ENCODE data around the gene CDC20B.
A peak's percentile ranks its signal among the peaks of the same experiment; 100 is the strongest.

CDC20B gene

DNA sequence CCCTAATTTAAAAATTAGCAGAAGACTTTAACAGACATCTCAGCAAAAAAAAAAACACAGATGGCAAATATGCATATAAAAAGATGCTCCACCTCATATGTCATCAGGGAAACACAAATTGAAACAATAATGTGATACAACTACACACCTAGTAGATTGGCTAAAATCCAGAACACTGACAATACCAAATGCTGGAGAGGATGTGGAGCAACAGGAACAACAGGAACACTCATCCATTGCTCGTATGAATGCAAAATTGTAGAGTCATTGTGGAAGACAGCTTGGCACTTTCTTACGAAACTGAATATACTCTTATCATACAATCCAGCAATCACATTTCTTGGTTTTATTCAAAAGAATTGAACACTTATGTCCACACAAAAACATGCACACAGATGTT is 32.0 kb upstream of the CDC20B start:
- no peak for DNase-seq (ENCODE audit: low spot score)
- TF ChIP-seq, protein P1, sequence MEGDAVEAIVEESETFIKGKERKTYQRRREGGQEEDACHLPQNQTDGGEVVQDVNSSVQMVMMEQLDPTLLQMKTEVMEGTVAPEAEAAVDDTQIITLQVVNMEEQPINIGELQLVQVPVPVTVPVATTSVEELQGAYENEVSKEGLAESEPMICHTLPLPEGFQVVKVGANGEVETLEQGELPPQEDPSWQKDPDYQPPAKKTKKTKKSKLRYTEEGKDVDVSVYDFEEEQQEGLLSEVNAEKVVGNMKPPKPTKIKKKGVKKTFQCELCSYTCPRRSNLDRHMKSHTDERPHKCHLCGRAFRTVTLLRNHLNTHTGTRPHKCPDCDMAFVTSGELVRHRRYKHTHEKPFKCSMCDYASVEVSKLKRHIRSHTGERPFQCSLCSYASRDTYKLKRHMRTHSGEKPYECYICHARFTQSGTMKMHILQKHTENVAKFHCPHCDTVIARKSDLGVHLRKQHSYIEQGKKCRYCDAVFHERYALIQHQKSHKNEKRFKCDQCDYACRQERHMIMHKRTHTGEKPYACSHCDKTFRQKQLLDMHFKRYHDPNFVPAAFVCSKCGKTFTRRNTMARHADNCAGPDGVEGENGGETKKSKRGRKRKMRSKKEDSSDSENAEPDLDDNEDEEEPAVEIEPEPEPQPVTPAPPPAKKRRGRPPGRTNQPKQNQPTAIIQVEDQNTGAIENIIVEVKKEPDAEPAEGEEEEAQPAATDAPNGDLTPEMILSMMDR (IDR thresholded peaks at IDR 0.05; ENCODE audit: extremely low read depth, missing control alignments): no peak

DNA sequence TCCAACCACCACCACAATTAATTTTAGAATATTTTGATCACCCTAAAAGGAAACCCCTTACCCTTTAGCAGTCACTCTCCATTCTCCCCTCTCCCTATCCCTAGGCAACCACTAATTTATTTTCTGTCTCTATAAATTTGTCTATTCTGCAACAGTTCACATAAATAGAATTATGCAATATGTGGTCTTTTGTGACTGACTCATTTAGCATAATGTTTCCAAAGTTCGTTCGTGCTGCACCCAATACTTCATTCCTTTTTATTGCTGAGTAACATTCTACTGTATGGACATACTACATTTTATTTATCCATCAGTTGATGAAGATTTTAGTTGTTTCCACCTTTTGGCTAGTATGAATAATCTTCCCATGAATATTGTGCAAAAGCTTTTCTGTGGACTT is 18.2 kb upstream of the CDC20B start:
- TF ChIP-seq, protein P1 (IDR thresholded peaks at IDR 0.05; ENCODE audit: extremely low read depth, missing control alignments): no peak
- no peak for DNase-seq (ENCODE audit: low spot score)

DNA sequence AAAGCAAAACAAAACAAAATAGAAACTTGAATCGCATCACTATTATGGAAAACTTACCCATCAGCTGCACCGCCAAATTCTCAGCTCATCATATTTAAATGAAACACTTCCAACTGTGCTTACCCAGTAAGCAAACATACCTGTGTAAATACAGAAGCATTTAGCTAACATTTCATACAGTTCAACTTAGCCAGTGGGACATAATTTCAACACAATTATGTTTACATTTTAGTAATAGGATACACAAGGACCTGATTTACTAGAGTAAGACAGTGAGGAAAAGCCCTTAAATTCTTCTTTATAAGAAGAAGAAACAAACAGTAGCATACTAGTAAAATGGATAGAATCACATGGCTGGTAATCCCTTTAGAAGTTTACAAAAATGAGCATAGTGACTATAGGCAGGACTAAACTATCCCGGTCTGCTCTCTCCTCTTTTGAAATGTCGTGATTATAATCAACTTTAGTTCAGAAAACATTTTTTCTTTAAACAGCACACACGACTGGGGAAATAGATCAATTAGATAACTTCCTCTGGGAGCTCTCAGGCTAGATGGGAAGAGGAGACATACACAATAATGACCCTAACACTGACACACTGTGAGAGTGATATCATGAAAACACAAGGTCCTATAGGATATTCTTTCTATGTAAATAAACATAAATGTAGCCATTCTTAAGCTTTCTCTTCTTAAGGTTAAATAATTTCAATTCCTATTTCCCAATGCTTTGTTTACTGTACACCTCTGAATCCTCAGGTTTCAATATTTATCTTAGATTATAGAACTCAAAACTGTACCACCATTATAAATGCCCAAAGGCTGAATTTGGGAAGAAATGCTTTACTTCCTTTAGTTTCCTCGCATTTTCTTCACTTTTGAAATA is 15.9 kb upstream of the CDC20B start:
- TF ChIP-seq, protein P1 (IDR thresholded peaks at IDR 0.05; ENCODE audit: extremely low read depth, missing control alignments): no peak
- DNase-seq (ENCODE audit: low spot score): no peak

DNA sequence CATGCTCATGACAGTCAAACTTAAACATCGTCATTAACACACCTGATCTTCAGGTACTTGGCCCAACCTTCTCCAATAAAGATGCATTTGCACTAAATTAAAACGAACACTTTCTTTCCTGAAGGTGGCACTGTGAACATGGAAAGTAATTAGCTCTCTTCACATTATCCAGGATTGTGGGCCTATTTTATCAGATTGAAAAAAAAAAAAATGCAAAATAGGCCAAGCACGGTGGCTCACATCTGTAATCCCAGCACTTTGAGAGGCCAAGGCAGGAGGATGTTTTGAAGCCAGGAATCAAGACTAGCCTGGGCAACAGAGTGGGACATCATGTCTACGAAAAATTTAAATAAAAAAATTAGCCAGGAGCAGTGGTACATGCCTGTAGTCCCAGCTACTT is 14.4 kb upstream of the CDC20B start:
- TF ChIP-seq, protein P1 (IDR thresholded peaks at IDR 0.05; ENCODE audit: extremely low read depth, missing control alignments): no peak
- DNase-seq (ENCODE audit: low spot score): no peak

DNA sequence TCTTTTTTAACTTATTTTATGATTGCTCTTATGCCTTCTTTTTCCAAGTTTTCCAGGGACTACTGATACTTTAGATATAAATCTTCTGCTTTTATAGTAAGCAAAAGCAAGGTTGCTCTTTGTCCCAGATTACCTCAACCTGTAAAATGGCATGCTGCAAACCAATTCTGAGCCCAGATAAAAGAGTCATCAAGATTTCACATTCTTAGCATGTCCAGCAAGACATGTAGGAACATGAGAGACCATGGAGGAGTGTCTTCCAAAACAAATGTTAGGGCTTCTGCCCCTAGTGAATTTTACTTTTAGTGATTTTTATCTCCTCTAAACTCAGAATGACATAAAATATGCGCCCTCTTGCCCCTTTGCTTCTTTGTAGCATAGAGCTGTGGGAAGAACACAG is 7.0 kb upstream of the CDC20B start:
- TF ChIP-seq, protein P1 (IDR thresholded peaks at IDR 0.05; ENCODE audit: extremely low read depth, missing control alignments): no peak
- DNase-seq (ENCODE audit: low spot score): no peak

DNA sequence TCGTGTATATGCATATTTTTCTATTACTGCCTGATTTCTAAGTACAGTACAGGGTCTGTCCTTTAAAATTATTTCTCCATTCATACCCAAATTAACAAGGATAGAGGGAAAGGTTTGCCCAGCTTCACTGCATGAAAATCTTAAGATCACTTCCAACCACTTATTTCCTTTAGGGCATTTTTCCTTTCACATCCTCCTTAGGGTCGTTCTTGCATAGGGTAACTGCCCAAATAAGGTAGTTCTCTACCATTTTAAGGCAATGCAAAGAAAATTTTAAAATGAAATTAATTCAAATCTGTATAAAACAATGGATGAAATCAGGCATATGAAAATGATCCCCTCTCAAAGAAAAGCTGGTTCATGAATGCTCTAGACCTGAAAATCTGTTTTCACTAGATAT is 4.1 kb upstream of the CDC20B start:
- TF ChIP-seq, protein P1 (IDR thresholded peaks at IDR 0.05; ENCODE audit: extremely low read depth, missing control alignments): no peak
- no peak for DNase-seq (ENCODE audit: low spot score)

DNA sequence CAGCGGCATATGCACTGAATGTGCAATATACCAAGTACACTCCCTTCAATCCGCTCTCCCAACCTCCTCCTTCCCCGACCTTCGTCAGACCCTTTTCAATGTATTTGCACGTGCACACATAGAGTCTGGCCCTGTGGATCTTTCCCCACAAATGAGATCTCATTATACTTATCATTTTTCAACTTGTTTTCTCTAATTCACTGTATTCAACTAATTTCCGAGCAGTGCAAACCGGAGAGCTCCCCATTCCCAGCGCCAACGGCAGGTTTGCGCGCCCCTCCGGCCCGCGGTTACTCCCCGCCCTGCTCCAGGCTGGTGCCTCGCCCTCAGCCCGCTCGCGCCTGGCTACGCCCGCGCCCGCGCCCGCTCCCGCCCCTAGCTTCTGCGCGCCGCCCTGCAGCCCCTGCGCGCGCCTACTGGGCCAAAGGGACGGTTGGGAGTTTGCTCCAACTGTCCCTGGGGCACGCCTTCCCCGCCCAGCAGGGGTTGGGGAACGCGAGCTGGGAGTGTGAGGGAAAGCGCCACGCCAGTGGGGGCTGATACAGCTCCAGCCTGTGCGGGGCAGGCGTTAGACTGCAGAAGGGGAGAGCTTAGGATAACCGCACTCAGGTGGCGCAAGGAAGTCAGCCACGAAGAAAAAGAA is 3.3 kb upstream of the CDC20B start:
- DNase-seq (ENCODE audit: low spot score): peak; percentile 27
- TF ChIP-seq, protein P1 (IDR thresholded peaks at IDR 0.05; ENCODE audit: extremely low read depth, missing control alignments): no peak
